ENCODE data around the gene PKP1.
A peak's percentile ranks its signal among the peaks of the same experiment; 100 is the strongest.

Gene PKP1

DNA sequence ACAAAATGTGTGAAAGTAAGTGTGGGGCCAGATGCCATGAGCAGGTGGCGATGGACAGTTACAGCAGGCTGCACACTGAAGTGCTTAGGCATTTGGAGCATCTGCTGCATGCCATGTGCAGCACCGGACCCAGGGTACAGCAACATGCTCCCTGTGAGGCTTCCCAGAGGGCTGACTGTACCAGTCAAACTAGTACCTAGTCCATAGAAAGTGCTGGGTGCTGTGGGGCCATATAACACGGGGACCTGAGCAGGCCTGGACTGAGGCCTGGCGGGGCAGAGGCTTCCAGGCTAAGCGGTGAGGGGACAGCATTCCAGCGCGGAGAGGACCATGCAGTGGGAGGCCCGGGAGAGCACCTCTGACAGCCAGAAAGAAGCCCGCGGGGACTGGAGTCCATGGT lies 29.9 kb upstream of the PKP1 start:
- TF ChIP-seq EZH2phosphoT487 (IDR thresholded peaks at IDR 0.05; ENCODE audit: borderline replicate concordance, low read length) (no peak), CTCF (IDR thresholded peaks at IDR 0.05; ENCODE audit: low read depth, low read length, poor library complexity, severe bottlenecking) (no peak)

DNA sequence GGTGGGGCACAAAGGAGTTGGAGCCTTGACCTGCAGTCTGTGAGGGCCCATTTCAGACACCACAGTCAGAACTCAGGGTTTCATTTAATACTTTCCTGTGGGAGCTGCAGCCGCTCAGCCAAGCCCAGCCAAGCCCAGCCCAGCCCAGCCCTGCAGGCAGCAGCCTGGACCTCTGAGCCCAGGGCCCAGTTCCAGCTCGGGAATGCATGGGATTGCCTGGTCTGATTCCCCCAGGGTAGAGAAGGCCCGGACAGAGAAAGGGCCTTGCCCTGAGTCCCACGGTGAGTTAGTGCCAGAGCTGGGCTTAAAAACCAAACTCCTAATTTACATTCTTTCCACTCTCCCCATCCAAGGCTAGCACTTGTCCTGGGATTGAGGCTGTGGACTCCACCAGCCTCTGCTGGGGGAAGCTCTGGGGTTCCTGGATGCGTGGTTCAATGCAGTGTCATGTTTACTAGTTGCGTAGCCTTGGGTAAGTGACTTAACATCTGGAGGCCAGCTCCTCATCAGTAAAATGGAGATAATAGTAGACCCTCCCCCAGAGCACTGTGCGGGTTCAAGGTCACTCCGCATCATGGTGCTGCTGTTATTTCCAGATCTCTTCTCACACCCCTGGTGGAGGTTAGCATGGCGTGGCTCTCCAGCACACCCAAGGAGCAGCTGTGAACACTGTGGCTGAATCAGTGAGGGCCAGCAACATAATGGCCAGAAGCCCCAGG lies 29.2 kb upstream of the PKP1 start:
- H3F3A ChIP-seq (ENCODE audit: control insufficient read depth, insufficient read depth), result no peaks in the 10 kb centered on the region
- no peak overlapping the region for H3K4me2 ChIP-seq (ENCODE audit: low read length)
- H3K79me2 ChIP-seq (ENCODE audit: control insufficient read depth, low read length), result no peaks in the 10 kb centered on the region

More for the DNA sequence above, 29.9 kb upstream of the PKP1 start:
- H3K9me2 ChIP-seq (replicated peaks; ENCODE audit: control insufficient read depth, low read length), result no peaks in the 10 kb centered on the region
- H4K20me1 ChIP-seq (ENCODE audit: control insufficient read depth, insufficient read depth, low read depth, low read length), result no peaks in the 10 kb centered on the region
- H3K4me1 ChIP-seq (ENCODE audit: control insufficient read depth, low read length), result no peaks in the 10 kb centered on the region
- no peak overlapping the region for H3K27ac ChIP-seq (ENCODE audit: low read depth, low read length)
- H3F3A ChIP-seq (ENCODE audit: control insufficient read depth, insufficient read depth), result no peaks in the 10 kb centered on the region
- no peaks in the 10 kb centered on the region for H3K36me3 ChIP-seq (ENCODE audit: control insufficient read depth, low read length)
- no peak overlapping the region for H3K4me2 ChIP-seq (ENCODE audit: low read length)
- no peaks in the 10 kb centered on the region for H3K79me2 ChIP-seq (ENCODE audit: control insufficient read depth, low read length)
- no peaks in the 10 kb centered on the region for H3K27me3 ChIP-seq (ENCODE audit: control insufficient read depth, low read length)
- H3K9me3 ChIP-seq (ENCODE audit: control insufficient read depth, insufficient read depth, low read length), result no peaks in the 10 kb centered on the region
- no peak overlapping the region for H3K4me3 ChIP-seq (ENCODE audit: low read length)

GRCh38 chr1:201254625-201255478 lies 28.5 kb upstream of the PKP1 start:
- Histone ChIP-seq H3K4me3 (ENCODE audit: low read length) (no peak overlapping the region), H3K27me3 (ENCODE audit: control insufficient read depth, low read length) (no peaks in the 10 kb centered on the region), H3K9me2 (replicated peaks; ENCODE audit: control insufficient read depth, low read length) (no peaks in the 10 kb centered on the region), H3K27ac (ENCODE audit: low read depth, low read length) (no peak overlapping the region), H3K4me2 (ENCODE audit: low read length) (no peak overlapping the region), H3K9me3 (ENCODE audit: control insufficient read depth, insufficient read depth, low read length) (no peaks in the 10 kb centered on the region), H3F3A (ENCODE audit: control insufficient read depth, insufficient read depth) (no peaks in the 10 kb centered on the region), H4K20me1 (ENCODE audit: control insufficient read depth, insufficient read depth, low read depth, low read length) (no peaks in the 10 kb centered on the region), H3K4me1 (ENCODE audit: control insufficient read depth, low read length) (no peaks in the 10 kb centered on the region), H3K79me2 (ENCODE audit: control insufficient read depth, low read length) (no peaks in the 10 kb centered on the region), H3K36me3 (ENCODE audit: control insufficient read depth, low read length) (no peaks in the 10 kb centered on the region)
- TF ChIP-seq CTCF (IDR thresholded peaks at IDR 0.05; ENCODE audit: low read depth, low read length, poor library complexity, severe bottlenecking) (peak; percentile 95), EZH2phosphoT487 (IDR thresholded peaks at IDR 0.05; ENCODE audit: borderline replicate concordance, low read length) (no peak)

More for the DNA sequence above, 29.2 kb upstream of the PKP1 start:
- no peaks in the 10 kb centered on the region for H3K9me2 ChIP-seq (replicated peaks; ENCODE audit: control insufficient read depth, low read length)
- no peak overlapping the region for H3K27ac ChIP-seq (ENCODE audit: low read depth, low read length)
- H3K36me3 ChIP-seq (ENCODE audit: control insufficient read depth, low read length), result no peaks in the 10 kb centered on the region
- H3K4me3 ChIP-seq (ENCODE audit: low read length), result no peak overlapping the region
- no peaks in the 10 kb centered on the region for H4K20me1 ChIP-seq (ENCODE audit: control insufficient read depth, insufficient read depth, low read depth, low read length)
- no peaks in the 10 kb centered on the region for H3K27me3 ChIP-seq (ENCODE audit: control insufficient read depth, low read length)
- H3K4me1 ChIP-seq (ENCODE audit: control insufficient read depth, low read length), result no peaks in the 10 kb centered on the region
- H3K9me3 ChIP-seq (ENCODE audit: control insufficient read depth, insufficient read depth, low read length), result no peaks in the 10 kb centered on the region
- TF ChIP-seq CTCF (IDR thresholded peaks at IDR 0.05; ENCODE audit: low read depth, low read length, poor library complexity, severe bottlenecking), result no peak

All from DOHH2 (cell line).